GM12873 (cell line): ENCODE measurements around the gene KMT2C.

Source experiments
- CTCF ChIP-seq: IDR thresholded peaks from 2 replicates; pipeline ENCODE4 v1.5.1; 2012; ENCODE audit warnings: low read depth, mild to moderate bottlenecking, moderate library complexity, low read length, control low read depth; ENCODE audit not compliant: insufficient read depth; ENCODE audit errors: missing control alignments

Gene KMT2C

GRCh38 chr7:152106990-152107389 lies 328.8 kb downstream of the KMT2C start:
- TF ChIP-seq CTCF, result no peak

GRCh38 chr7:152105205-152105604 lies 330.6 kb downstream of the KMT2C start:
- TF ChIP-seq CTCF, result no peak

- TF ChIP-seq CTCF, result no peak
Observed at GRCh38 chr7:152103691-152104090, 332.1 kb downstream of the KMT2C start.

GRCh38 chr7:152103066-152103465 lies 332.7 kb downstream of the KMT2C start:
- TF ChIP-seq CTCF, result no peak

- no peak for TF ChIP-seq CTCF
Observed at GRCh38 chr7:152097330-152097729, 338.5 kb downstream of the KMT2C start.

GRCh38 chr7:152095771-152096170 lies 340.0 kb downstream of the KMT2C start:
- no peak for TF ChIP-seq CTCF

GRCh38 chr7:152093717-152094116 lies 342.1 kb downstream of the KMT2C start:
- no peak for TF ChIP-seq CTCF
